HG03139 (cell line): ENCODE results near the gene SNU13.
"Not testable (repeated sequence)": the region's sequence is repeated elsewhere in the genome, so short reads cannot be mapped to it uniquely, and the experiment has no call there.

Experiments
- ATAC-seq: cut with Tn5 transposase; IDR thresholded peaks from one replicate; pipeline ENCODE4 v1.9.1; 2021; ENCODE audit not compliant: unreplicated experiment

The SNU13 gene

DNA sequence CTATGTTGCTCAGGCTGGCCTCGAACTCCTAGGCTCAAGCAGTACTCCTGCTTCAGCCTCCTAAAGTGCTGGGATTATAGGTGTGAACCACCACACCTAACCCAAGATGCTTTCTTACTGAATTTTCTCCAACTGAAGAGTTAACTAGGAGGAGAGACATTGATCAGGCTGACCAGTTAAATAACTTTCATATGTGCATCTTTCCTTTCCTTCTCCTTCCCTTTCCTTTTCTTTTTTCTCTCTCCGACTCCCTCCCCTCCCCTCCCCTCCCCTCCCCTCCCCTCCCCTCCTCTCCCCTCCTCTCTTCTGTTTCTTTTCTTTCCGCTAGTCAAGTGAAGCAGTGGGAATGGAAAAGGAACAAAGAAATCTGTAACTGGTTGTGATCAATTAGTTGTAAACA lies 40.9 kb downstream of the SNU13 start:
- ATAC-seq = no peak

DNA sequence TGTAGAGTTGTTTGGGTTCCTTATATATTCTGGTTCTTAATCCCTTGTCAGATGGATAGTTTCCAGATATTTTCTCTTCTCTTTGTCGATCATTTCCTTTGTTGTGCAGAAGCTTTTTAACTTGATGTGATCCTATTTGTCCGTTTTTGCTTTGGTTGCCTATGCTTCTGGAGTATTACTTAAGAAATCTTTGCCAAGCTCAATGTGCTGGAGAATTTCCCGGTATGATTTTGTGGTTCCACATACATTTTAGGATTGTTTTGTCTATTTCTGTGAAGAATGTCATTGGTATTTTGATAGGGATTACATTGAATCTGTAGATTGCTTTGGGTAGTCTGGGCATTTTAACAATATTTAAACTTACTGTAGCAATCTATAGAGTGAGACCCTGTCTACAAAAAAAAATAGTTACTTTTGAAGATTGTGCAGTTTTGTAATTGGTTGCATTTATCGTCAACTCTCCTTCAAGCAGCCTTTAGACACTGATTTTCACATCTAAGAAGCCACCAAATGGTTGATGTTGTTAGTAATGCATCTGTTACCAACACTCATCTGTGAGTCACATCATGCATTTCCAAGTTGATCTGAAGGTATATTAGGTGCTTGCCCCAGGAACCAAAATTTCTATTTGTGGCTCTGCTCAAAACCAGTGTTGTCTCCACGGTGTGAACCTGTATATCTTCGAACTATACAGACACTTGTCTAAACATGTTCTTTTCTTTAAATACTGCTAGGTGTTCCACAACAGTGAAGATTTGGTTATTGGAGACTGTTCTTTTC lies 46.1 kb downstream of the SNU13 start:
- no peak for ATAC-seq

DNA sequence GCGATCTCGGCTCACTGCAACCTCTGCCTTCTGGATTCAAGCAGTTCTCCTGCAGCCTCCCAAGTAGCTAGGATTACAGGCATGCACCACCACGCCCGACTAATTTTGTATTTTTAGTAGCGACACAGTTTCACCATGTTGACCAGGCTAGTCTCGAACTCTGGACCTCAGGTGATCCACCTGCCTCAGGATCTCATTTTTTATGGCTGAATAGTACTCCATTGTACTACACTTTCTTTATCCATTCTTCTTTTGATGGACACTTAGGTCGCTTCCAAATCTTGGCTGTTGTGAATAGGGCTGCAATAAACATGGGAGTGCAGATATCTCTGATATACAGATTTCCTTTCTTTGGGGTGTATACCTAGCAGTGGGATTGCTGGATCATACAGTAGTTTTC lies 46.8 kb downstream of the SNU13 start:
- ATAC-seq = no peak

DNA sequence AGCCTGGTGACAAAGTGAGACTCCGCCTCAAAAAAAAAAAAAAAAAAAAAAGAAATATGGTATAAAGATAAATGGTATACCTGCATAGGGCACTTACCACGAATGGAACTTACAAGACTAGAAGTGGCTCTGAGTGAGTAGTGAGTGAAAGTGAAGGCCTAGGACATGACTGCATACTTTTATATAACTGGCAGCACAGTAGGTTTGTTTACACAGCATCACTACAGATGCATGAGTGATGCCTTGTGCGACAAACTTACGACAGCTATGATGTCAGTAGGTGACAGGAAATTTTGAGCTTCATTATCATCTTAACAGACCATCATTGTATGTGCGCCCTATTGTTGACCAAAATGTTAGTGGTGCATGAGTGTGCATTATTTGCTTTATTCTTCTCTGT lies 49.9 kb downstream of the SNU13 start:
- ATAC-seq = no peak

DNA sequence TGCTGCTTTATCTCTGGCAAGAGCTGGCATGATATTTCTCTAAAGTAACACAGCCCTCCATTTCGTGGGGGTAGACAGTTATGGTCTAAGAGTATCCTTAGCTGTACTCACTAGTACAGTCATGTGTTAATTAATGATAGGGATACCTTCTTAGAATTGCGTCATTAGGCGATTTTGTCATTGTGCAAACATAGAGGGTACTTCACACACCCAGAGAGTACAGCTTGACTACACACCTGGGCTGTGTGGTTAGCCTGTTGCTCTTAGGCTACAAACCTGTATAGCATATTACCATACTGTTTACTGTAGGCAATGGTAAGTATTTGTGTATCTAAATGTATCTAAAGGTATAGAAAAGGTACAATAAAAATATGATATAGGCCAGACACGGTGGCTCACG lies 50.5 kb downstream of the SNU13 start:
- ATAC-seq = no peak

DNA sequence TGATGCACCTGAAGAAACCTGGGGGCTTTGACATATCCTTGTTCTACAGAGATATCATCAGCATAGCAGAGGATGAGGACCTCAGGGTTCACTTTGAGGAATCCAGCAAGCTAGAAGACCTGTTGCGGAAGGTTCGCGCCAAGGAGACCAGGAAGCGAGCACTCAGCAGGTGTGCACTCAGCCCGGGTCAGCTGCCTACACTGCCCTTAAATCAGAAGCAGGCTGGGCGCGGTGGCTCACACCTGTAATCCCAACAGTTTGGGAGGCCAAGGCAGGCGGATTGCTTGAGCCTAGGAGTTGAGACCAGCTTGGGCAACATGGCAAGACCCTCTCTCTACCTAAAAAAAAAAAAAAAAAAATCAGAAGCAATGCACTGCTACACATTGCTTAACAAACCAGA lies 51.0 kb downstream of the SNU13 start:
- not testable (repeated sequence) for ATAC-seq

DNA sequence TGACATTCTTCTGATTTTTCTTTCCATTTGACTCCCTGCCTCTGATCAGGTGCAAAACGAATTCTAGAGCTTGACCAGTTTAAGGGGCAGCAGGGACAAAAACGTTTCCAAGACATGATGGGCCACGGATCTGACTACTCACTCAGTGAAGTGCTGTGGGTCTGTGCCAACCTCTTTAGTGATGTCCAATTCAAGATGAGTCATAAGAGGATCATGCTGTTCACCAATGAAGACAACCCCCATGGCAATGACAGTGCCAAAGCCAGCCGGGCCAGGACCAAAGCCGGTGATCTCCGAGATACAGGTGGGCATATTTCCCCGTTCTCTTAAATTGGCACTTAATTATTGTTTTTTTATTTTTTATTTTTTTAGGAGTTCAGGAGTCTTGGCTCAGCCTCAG lies 52.2 kb downstream of the SNU13 start:
- ATAC-seq = no peak

DNA sequence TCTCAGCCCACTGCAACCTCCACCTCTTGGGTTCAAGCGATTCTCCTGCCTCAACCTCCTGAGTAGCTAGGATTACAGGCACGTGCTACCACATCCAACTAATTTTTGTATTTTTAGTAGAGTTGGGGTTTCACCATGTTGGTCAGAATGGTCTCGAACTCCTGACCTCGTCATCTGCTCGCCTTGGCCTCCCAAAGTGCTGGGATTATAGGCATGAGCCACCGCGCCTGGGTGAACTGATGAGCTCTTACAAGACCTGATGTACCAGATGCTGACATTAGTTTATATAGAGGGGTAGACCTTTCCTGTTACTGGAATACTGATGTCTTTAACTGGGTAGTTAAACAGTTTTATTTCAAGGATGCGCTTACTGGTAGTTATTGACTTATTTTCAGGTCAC lies 54.1 kb downstream of the SNU13 start:
- not testable (repeated sequence) for ATAC-seq

DNA sequence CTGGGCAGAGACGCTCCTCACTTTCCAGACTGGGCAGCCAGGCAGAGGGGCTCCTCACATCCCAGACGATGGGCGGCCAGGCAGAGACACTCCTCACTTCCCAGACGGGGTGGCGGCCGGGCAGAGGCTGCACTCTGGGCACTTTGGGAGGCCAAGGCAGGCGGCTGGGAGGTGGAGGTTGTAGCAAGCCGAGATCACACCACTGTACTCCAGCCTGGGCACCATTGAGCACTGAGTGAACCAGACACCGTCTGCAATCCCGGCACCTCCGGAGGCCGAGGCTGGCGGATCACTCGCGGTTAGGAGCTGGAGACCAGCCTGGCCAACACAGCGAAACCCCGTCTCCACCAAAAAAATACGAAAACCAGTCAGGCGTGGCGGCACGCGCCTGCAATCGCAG lies 57.1 kb downstream of the SNU13 start:
- not testable (repeated sequence) for ATAC-seq

DNA sequence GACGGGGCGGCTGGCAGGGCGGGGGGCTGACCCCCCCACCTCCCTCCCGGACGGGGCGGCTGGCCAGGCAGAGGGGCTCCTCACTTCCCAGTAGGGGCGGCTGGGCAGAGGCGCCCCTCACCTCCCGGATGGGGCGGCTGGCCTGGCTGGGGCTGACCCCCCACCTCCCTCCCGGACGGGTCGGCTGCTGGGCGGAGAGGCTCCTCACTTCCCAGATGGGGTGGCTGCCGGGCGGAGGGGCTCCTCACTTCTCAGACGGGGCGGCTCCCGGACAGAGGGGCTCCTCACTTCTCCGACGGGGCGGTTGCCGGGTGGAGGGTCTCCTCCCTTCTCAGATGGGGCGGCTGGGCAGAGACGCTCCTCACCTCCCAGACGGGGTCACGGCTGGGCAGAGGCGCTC lies 57.6 kb downstream of the SNU13 start:
- not testable (repeated sequence) for ATAC-seq

DNA sequence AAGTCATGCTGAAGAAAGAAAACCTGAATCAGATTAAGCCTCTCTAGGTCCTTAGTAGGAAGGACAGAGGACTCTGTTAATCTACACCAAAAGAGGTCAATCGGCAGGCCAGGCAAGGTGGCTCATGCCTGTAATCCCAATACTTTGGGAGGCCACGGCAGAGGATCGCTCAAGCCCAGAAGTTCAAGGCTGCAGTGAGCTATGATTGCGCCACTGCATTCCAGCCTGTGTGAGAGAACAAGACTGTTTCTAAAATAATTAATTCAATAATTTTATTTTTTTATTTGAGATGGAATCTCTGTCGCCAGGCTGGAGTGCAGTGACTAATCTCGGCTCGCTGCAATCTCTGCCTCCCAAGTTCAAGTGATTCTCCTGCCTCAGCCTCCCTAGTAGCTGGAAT lies 63.1 kb downstream of the SNU13 start:
- ATAC-seq = no peak
